ENCODE measurements around the gene VDAC1.
A peak's percentile ranks its signal among the peaks of the same experiment; 100 is the strongest.
"Not testable (repeated sequence)": the region's sequence is repeated elsewhere in the genome, so short reads cannot be mapped to it uniquely, and the experiment has no call there.

Gene VDAC1

DNA sequence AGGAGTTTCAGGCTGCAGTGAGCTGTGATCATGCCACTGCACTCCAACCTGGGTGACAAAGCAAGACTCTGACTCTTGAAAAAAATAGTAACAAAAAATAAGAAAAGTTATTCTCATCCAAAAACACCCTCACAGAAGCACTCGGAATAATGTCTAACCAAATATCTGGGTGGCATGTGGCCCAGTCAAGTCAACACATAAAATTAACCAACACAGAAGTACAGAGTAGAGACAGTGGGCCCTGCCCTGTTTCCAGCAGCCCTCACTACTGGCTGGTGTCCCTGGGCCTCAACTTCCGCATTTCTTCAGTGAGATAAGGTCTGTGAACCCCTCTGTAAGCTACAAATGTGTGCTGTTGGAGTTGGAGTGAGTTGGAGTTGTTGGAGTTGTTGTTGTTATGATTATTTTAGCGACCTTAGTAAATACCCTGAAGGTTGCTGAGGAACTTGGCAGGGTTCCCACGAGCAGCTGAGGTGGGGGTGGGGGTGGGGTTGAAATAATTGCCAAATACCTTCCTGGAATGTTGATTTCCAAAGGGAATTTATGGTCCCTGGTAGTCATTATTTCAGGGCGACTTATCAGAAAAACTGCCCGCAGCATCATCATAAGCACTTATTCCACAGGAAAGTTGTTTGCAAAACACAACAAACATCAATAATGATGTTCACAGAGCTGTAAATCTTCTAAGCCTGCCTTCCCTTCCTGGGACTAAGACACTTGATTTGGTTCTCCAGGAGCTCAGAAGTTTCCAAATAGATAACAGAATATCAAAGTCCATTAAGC is 66.5 kb downstream of the VDAC1 start:
- no peak for DNase-seq

GRCh38 chr5:133937628-133938027 is 67.1 kb downstream of the VDAC1 start:
- not testable (repeated sequence) for DNase-seq

- DNase-seq, result no peak
These were observed 68.1 kb downstream of the VDAC1 start for GRCh38 chr5:133936651-133937015.

DNA sequence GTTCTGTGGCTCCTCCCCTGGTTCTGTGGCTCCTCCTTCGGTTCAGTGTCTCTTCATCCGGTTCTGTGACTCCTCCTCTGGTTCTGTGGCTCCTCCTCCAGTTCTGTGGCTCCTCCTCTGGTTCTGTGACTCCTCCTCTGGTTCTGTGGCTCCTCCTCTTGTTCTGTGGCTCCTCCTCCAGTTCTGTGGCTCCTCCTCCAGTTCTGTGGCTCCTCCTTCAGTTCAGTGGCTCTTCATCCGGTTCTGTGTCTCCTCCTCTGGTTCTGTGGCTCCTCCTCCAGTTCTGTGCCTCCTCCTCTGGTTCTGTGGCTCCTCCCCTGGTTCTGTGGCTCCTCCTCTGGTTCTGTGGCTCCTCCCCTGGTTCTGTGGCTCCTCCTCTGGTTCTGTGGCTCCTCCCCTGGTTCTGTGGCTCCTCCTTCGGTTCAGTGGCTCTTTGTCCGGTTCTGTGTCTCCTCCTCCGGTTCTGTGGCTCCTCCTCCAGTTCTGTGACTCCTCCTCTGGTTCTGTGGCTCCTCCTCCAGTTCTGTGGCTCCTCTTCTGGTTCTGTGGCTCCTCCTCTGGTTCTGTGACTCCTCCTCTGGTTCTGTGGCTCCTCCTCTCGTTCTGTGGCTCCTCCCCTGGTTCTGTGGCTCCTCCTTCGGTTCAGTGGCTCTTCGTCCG is 68.7 kb downstream of the VDAC1 start:
- DNase-seq, result not testable (repeated sequence)

- no peak for DNase-seq
These were observed 69.2 kb downstream of the VDAC1 start for GRCh38 chr5:133935667-133935940.

DNA sequence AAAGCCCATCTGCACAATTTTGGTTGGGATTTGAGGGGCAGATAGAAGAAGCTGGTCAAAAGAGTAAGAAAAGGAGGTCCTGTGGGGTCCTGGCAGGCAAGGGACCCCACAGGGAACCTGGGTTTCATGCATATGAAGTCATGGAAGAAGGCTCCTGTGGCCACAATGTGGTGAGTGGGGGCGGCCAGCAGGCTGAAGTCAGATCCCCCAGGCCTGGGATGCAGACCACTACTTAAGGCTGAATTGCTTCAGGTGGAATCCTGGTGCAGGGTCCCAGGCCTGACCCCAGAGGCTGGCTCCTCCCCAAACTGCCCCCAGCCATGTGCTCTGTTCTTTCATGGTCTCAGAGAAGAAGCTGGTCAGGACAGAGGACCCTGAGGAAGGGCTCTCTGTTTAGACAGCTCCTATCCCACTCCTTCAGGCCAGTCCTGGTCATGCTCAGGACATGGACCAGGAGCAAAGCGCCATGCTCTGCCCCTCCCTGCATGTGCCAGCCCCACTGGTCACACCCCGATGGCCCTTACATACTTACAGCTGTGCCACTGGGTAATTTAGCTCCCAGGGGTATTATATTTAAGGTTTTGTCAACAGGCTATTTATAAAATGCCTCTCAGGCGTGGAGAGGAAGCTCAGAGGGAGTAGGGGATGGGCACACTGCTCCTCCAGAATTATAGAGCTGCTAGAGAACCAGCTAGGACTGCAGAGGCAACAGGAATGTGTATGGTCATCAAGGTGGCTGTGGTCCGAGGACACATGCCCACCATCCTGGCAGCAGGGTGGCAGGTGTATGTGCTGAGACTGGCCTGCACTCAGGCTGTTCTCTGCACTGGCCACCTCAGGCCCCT is 69.7 kb downstream of the VDAC1 start:
- DNase-seq, result no peak

DNA sequence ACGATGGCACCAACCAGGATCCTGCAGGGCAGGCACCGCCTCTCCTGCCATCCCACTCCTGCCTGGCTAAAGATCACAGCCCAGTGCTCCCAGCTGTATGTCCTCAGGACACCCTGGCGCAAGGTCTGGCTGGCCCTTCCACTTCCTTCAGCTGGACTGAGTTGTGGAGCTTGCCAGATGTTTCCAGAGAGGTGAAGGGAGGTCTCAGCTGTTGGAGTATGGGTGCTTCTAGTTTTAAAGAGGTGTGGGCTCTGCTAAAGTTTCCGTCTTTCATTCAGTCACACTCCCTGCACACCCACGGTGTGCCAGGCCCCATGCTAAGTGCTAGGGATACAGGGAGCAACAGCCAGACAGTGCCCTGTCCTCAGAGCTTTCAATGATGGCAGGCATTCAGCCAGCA is 70.5 kb downstream of the VDAC1 start:
- no peak for DNase-seq

- no peak for DNase-seq
These were observed 71.0 kb downstream of the VDAC1 start for GRCh38 chr5:133933670-133934295.

- no peak for DNase-seq
These were observed 71.6 kb downstream of the VDAC1 start for GRCh38 chr5:133933169-133933509.

- no peak for DNase-seq
These were observed 72.2 kb downstream of the VDAC1 start for GRCh38 chr5:133932441-133933168.

GRCh38 chr5:133931546-133931945 is 73.2 kb downstream of the VDAC1 start:
- DNase-seq, result no peak

GRCh38 chr5:133930813-133931090 is 74.0 kb downstream of the VDAC1 start:
- no peak for DNase-seq

GRCh38 chr5:133930061-133930812 is 74.5 kb downstream of the VDAC1 start:
- DNase-seq, result peak; percentile 61

DNA sequence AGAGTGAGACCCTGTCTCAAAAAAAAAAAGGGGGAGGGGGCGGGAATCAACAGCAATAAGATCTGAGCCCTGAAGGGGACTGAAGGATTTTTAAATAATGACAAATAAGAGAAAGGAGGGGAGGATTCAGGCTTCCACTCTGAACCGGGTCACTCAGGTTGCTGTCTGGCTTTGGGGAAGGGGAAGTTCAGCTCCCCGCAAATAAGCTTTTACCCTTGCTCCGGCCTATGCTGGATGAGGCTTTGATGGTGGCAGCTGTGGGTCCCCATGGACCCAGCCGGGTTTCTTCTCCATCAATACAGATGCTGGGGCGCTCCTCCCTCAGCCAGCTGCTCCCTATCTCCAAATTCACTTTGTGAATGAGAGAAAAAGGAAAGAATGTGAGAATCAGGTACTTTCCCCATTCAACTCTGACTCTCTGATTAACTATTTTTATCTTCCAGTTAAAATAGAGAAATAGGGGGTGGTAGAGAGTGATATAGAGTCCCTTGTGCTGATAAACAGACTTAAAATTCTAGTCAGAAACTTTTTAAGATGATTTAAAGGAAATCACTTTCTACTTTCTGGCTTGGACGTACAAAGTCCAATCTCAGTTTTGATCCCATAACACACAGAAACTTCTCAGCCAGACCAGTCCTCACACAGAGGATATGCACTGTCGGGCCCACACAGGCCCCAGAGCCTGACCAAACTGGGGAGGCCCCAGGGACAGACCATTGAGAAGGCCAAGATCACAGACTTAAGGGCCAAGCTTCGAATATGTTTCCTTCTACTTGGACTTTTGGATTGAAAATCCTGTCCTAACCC is 76.0 kb downstream of the VDAC1 start:
- no peak for DNase-seq

DNA sequence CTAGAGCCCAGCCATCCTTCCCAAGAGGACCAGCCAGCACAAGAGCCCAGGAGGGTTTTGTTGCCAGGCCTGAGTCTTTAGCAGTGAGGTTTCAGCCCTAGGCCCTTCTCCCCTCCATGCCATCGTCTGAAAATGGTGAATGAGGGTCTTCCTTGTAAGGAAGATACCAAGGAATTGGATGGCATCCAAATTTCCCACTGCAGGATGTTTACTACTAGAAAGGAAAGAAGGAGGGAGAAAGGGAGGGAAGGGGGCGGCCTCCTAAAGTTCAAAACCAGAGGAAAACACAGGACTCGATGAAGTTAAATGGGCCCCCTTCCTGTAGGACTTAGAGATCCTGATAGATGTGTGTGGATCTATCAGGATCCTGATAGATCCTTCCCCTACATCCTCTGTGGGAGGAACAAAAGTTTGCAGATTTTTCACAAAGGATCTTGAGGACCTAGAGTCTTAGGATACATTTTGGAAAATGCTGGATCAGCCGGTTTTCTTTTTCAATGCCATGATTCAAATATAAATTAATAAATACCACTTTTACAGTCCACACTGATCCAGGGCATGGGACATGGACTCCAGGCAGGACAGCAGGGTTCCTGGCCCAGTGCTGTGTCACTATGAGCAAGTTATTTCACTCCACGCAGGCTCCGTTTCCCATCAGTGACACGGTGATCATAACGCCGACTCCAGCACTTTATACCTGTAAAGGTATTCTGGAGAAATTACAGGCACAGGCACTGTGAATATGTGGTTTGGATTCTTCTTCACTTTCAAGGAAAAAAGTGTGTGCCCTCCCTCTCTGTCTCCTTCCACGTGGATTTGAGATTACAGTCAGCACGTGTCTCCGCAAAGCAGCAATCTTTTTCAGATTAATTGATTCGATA is 77.2 kb downstream of the VDAC1 start:
- no peak for DNase-seq

DNA sequence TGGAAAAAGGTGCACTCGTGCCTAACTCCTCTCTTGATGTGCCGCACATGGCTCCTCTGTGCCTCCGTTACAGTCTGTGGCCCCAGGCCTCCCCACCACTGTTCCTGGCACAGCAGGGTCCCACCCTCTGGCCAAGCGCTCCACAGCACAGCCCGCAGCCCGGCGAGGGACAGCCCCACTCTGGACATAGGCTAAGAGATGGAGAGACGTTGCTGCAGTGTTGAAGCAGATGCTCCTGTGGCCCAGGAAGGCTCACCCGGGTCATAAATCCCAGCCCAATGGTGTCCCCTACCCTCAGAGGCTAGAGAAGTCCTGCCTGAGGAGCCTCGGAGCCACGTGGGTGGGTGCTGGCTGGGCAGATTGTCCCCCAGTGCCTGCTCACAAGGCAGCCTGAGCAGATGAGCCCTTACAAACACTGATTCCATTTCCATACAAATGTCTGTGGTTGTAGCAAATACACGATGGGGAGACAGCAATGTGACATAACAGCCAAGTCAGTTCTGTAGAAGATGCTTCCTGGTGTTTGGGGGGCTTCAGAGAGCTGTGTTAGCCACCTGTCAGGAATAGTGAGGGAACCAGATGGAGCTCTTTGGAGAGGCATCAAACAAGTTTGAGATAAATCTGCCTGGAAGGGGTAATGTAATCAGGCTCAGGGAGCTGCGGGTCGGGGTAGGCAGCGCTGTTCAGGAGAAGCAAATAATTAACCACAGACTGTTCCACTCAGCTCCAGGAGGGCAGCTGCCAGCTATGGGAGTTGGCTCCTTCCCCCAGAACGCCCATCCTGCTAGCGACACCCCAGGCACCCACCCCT is 78.1 kb downstream of the VDAC1 start:
- DNase-seq, result no peak

GRCh38 chr5:133925866-133926488 is 78.8 kb downstream of the VDAC1 start:
- no peak for DNase-seq

DNA sequence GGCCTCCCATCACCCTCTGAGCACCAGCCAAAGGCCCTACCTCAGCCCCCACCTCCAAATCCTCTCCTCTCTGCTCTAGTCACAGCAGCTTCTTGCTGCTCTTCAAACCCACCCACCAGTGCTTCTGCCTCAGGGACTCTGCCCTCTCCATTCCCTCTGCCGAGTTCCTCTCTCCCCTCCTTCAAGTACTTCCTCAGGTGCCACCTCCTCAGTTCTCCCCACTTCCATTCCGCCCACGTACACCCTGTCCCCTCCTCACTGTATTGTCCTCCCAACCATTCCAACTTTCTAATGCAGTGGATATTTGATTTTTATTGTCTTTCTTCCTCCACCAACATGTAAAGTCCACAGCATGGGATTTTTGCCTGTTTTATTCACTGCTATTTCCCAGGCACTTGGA is 79.5 kb downstream of the VDAC1 start:
- DNase-seq, result no peak

Data from CD4-positive, alpha-beta T cell treated with Interleukin-6 for 4 hours (primary cell).